GM21515 (cell line): ENCODE results near the gene LGMN.
"Not testable (repeated sequence)": the region's sequence is repeated elsewhere in the genome, so short reads cannot be mapped to it uniquely, and the experiment has no call there.

Source experiments
- ATAC-seq: cut with Tn5 transposase; IDR thresholded peaks from one replicate; pipeline ENCODE4 v1.9.1; 2021; ENCODE audit not compliant: unreplicated experiment

LGMN gene

GRCh38 chr14:92763666-92764631 lies 15.5 kb upstream of the LGMN start:
- ATAC-seq: not testable (repeated sequence)

- ATAC-seq: no peak
Measured at GRCh38 chr14:92760524-92760805, 12.0 kb upstream of the LGMN start.

DNA sequence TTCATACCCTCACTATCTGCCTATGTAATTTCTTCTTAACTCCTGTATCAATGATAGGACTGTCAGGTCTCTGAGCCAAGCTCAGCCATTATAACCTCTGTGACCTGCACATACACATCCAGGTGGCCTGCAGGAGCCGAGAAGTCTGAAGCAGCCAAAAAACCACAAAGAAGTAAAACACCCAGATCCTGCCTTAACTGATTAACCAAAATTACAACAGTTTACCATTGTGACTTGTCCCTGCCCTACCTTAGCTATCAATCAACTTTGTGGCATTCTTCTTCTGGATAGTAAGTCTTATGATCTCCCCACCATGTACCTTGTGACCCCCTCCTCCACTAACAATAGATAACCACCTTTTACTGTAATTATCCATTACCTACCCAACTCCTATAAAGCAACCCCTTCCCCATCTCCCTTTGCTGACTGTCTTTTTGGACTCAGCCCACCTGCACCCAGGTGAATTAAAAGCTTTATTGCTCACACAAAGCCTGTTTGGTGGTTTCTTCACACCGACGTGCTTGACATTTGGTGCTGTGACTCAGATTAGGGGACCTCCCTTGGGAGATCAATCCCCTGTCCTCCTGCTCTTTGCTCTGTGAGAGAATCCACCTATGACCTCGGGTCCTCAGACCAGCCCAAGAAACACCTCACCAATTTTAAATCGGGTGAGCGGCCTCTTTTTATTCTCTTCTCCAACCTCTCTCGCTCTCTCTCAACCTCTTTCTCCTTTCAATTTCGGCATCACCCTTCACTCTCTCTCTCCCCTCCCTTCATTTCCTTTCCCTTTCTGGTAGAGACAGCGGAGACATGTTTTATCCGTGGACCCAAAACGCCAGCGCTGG lies 11.5 kb upstream of the LGMN start:
- ATAC-seq: no peak

DNA sequence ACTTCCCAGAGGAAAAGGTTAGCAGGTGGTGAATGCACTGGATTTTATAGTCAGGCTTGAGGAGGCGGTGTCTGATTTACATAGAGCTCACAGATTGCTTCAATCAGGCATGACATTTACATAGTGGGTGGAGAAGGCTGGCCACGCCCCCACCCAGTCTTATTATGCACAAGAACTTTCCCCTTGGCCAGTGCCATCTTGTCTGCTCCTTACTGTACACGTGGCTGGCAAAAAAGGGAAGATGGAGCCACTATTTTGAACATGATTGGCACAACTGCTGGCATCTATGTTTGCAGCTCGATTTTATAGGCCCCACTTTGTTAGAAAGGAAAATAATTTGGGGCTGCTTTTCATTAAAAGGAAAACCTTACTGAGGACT lies 10.9 kb upstream of the LGMN start:
- ATAC-seq: no peak

- ATAC-seq: no peak
Measured at GRCh38 chr14:92756446-92756845, 8.0 kb upstream of the LGMN start.

DNA sequence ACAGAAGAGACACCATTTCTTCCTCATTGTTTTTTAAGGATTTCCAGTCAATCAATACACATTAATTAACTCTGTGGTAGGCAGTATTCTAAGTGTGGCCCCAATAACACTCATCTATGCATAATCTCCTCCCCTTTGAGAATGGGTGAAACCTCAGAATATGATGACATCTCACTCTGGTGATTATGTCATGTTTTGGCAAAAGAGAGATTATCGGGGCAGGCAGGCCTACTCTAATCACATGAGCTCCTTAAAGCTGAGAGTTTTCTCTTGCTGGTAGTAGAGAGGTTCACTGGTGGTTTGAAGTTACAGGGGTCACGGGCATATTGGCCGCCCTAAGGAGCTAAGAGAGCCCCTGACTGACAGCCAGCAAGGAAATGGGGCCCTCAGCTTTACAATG lies 7.1 kb upstream of the LGMN start:
- no peak for ATAC-seq

- ATAC-seq: no peak
Measured at GRCh38 chr14:92754966-92755365, 6.5 kb upstream of the LGMN start.

- no peak for ATAC-seq
Measured at GRCh38 chr14:92753250-92753649, 4.8 kb upstream of the LGMN start.

GRCh38 chr14:92751819-92752218 lies 3.4 kb upstream of the LGMN start:
- no peak for ATAC-seq

GRCh38 chr14:92750994-92751400 lies 2.6 kb upstream of the LGMN start:
- peak; percentile 27 for ATAC-seq

DNA sequence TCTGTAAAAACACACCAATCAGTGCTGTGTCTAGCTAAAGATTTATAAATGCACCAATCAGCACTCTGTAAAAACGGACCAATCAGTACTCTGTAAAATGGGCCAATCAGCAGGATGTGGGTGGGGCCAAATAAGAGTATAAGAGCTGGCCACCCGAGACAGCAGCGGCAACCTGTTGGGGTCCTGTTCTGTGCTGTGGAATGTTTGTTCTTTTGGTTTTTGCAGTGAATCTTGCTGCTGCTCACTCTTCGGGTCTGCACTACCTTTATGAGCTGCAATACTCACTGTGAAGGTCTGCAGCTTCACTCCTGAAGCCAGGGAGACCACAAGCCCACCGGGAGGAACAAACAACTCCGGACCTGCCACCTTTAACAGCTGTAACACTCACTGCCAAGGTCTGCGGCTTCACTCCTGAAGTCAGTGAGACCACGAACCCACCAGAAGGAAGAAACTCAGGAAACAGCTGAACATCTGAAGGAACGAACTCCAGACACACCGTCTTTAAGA lies 1.8 kb upstream of the LGMN start:
- not testable (repeated sequence) for ATAC-seq

DNA sequence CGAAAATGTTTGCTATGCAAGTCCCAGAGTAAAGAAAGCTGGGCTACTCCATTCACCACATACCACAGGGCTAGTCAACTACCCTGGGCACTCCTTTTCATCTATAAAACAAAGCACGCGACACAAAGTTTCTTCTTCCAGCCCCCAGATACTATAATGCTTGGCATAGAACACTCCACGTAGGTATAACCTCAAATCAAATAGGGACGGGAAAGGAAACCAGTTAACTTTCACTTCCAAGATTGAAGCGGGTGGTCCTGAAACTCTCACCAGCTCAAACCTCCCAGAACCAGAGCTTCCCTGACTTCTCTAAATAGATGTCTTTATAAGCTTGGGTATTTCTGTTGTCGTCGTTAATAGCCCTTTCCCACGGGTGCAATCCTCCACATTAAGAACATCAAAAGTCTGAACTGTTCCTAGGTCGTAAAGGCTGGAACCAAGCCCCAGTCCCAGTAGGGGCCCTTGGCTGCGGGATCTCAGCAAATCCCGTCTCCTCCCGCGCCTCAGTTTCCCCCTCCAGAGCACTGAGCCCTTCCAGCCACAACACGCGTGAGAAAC lies 647 bp downstream of the LGMN start:
- peak; percentile 10 for ATAC-seq

DNA sequence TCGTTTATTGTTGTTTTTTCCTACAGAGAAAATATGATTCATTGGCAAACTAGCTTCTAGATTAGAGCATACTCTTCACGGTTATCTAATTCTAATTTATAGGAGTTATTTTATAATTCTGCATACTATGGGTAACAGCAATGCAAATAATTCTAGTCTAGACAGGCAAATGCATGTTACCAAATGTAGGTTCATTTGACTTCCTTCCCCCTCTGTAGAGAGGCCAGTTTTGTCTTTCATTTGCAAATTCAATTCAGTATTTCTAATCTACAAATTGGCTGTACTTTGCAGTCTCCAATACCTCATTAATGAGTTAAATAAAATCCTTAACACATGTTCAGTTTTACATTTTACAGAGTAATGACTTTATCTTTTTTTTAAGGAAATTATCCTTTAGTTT lies 4.2 kb downstream of the LGMN start:
- no peak for ATAC-seq

- no peak for ATAC-seq
Measured at GRCh38 chr14:92740440-92740839, 8.0 kb downstream of the LGMN start.

DNA sequence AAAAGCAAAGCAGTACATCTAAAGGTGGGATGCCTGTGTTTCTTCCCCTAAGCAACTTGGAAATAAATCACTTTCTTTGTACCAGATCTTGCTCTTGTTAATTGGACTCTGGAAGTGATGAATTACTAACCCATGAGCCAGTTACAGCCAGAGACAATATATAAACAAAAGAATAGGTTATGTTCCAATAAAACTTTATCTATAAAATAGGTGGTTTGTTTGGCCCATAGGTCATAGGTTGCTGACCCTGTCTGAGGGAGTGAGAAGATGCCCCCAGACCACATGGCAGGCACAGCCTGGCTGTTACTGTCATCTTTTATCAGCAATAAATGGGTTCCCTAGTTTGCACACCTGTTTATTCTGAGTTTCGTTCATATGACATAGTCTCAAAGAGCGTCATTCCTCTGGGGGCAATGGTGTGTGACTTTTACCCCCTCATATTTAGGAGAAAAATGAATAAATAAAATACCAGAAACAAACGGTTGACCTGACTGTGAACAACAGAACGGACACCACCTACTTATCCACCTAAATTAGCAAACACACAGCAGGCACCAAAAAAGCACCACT lies 10.7 kb downstream of the LGMN start:
- no peak for ATAC-seq

DNA sequence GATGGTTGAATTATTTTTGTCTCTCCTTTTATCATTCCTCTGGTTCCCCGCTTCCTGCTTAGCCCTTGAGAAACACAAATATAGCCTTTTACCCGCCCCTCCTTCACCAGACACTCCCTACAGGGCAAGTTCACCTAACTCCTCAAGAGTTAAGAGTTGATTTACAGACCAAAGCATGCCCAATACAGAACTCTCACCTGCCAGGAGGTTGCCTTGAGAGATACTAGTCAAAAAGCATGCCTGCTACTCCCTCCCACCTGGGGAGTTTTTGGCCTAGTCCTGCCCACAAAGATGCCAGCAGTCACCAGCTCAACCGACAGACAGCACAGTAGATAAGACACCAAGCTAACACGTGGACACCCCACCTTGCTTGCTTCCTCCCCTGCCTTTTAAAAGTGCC lies 11.2 kb downstream of the LGMN start:
- ATAC-seq: no peak

DNA sequence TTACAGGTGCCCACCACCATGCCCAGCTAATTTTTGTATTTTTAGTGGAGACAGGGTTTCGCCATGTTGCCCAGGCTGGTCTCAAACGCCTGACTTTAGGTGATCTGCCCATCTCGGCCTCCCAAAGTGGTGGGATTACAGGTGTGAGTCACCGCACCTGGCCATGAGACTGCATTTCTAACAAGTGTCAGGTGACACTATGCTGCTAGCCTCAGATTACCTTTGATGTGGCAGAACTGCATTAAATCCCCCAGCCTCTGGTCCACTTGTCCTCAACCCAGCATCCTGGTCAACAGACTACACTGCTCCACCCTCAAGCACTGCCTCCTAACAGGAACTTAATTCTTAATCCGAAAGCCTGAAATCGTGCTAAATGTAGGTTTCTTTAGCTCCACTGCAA lies 13.1 kb downstream of the LGMN start:
- ATAC-seq: no peak

DNA sequence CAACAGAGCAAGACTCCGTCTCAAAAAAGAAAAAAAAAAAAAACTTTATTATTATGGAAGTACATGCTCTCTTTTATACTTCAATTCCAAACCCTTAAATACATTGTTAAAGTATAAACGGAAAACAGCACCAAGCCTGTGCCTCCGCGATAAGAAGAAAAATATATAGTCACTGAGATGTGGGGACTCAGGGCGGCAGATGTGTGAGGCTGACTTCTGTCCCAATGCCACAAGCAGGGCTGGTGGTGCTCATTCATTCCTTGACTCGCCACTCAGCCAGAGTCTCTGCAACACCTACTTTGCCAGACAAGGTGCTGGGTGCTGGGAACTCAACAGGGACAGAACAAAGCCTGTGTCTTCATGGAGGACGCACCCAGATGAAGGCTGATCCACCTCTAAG lies 13.8 kb downstream of the LGMN start:
- no peak for ATAC-seq

DNA sequence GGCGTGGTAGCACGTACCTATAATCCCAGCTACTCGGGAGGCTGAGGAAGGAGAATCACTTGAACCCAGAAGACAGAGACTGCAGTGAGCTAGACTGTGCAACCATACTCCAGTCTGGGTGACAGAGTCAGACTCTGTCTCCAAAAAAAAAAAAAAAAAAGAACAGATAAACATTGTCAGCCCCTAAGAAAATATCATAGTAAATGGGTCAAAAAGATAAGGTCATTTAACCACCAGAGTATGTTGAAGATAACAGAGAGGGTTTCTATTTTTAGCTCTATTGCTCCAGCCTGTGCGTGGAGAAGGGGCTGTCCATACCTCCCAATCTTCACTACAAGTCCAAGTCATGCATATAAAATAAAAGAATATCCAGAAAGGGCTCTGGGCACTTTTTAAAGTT lies 15.4 kb downstream of the LGMN start:
- ATAC-seq: no peak

DNA sequence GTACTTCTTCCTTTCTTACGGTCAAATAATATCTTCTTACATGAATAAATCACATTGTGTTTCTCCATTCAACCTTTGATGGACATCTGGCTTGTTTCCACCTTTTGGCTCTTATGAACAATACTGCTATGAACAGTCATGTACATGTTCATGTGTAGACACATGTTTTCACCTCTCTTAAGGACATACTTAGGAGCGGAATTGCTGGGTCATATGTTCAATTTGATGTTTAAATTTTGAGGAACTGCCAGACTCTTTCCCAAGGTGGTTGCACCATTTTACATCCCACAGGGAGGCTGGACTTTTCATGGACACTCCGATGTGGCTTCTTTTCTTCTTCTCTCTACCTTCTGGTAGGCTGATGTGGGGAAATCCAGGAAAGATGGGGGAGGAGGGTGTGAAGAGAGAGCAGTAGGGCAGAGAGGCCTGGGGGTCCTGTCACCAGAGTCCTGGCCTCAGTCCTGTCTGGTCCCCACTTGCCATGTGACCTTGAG lies 16.8 kb downstream of the LGMN start:
- no peak for ATAC-seq
